HEK293 (cell line): Measurements from ENCODE around the gene AGAP1.

Experiments
- IKZF3 ChIP-seq: fragments of 450-650 bp; IDR thresholded peaks from 2 replicates; pipeline ENCODE4 v1.5.0; 2018; ENCODE audit warnings: missing biosample characterization, mild to moderate bottlenecking, missing genetic modification characterization, moderate library complexity
- KLF16 ChIP-seq: fragments of 450-650 bp; formaldehyde crosslinking; IDR thresholded peaks from 2 replicates; pipeline ENCODE4 v1.5.1; 2017; ENCODE audit warnings: missing biosample characterization, missing genetic modification characterization
- TF ChIP-seq, protein P1 (sequence below): fragments of 450-650 bp; formaldehyde crosslinking; IDR thresholded peaks from 2 replicates; pipeline ENCODE4 v1.5.1; 2016; ENCODE audit warnings: missing biosample characterization, missing genetic modification characterization

GRCh38 chr2:235952714-235953113 is 458.9 kb downstream of the AGAP1 start:
- TF ChIP-seq, protein P1, sequence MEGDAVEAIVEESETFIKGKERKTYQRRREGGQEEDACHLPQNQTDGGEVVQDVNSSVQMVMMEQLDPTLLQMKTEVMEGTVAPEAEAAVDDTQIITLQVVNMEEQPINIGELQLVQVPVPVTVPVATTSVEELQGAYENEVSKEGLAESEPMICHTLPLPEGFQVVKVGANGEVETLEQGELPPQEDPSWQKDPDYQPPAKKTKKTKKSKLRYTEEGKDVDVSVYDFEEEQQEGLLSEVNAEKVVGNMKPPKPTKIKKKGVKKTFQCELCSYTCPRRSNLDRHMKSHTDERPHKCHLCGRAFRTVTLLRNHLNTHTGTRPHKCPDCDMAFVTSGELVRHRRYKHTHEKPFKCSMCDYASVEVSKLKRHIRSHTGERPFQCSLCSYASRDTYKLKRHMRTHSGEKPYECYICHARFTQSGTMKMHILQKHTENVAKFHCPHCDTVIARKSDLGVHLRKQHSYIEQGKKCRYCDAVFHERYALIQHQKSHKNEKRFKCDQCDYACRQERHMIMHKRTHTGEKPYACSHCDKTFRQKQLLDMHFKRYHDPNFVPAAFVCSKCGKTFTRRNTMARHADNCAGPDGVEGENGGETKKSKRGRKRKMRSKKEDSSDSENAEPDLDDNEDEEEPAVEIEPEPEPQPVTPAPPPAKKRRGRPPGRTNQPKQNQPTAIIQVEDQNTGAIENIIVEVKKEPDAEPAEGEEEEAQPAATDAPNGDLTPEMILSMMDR, result no peak
- TF ChIP-seq KLF16 (tag by site-specific recombination) (no peak), IKZF3 (no peak)
